ENCODE results near the gene MRPL41. TPM values are rescaled to one million over a fixed set of nuclear protein-coding genes. Genes with fewer than 3 reads are reported as not detected.

Gene MRPL41
- total and polyA plus RNA-seq, 2 of the 13 experiments (the other 11 are each of a cell fraction or from before 2014, with no cell fraction given), result 20.9 to 54.0 TPM

GRCh38 chr9:137543237-137543963 lies 8.3 kb upstream of the MRPL41 start (continued):
- TF ChIP-seq NPAS2 (CRISPR knock-in tag; IDR thresholded peaks at IDR 0.05; ENCODE audit: borderline replicate concordance) (no peak), ZNF646 (CRISPR knock-in tag; IDR thresholded peaks at IDR 0.05) (no peak), HMGA1 (CRISPR knock-in tag; conservative IDR thresholded peaks at IDR 0.05) (no peak), KDM2A (CRISPR knock-in tag; IDR thresholded peaks at IDR 0.05; ENCODE audit: borderline replicate concordance, low read depth) (no peak), ZNF142 (CRISPR knock-in tag; IDR thresholded peaks at IDR 0.05) (no peak), ISX (CRISPR knock-in tag; conservative IDR thresholded peaks at IDR 0.05) (no peak), EP300 (IDR thresholded peaks at IDR 0.05; ENCODE audit: low read depth in 2 of 2, low read length in 2 of 2) (no peak), EP300 (CRISPR knock-in tag; IDR thresholded peaks at IDR 0.05; ENCODE audit: borderline replicate concordance) (no peak), ZBTB3 (CRISPR knock-in tag; IDR thresholded peaks at IDR 0.05; ENCODE audit: borderline replicate concordance, low read depth) (no peak), PRMT3 (CRISPR knock-in tag; IDR thresholded peaks at IDR 0.05; ENCODE audit: borderline replicate concordance, low read depth) (no peak)

Measured in HepG2 (cell line).